HUDEP-2 (cell line): Measurements from ENCODE around the gene PDX1.

Source experiments
- DNase-seq, 76 experiments: peaks; one replicate each; lab custom pipeline; 2025; ENCODE audit not compliant: unreplicated experiment in 76 of 76; lab: John Stamatoyannopoulos, UW

Gene PDX1

GRCh38 chr13:27921961-27922882, 2.4 kb downstream of the PDX1 start:
- DNase-seq = no peak

GRCh38 chr13:27922883-27923612, 3.2 kb downstream of the PDX1 start:
- DNase-seq = no peak

DNA sequence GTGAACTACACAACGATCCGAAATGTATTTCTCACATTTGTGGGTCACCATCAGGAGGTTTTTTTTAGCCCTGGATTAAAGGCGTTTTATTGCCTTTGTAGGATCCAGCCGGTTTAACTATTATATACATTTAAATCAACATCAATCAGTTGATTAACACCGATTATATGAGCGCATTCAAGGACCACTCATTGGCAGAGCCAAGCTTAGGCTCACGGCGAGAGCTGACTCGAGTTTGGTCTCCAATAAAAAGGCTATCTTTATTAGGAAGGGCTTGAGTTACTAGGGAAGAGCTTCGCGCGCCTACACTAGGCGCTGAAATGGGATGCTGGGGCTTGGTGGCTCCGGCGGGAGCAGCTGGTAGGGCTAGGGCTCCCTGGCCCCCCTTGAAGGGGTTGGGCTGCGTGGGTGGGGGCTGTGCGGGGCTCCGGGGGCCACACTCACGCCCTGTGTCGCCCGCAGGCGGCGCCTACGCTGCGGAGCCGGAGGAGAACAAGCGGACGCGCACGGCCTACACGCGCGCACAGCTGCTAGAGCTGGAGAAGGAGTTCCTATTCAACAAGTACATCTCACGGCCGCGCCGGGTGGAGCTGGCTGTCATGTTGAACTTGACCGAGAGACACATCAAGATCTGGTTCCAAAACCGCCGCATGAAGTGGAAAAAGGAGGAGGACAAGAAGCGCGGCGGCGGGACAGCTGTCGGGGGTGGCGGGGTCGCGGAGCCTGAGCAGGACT, 4.2 kb downstream of the PDX1 start:
- no peak for DNase-seq

DNA sequence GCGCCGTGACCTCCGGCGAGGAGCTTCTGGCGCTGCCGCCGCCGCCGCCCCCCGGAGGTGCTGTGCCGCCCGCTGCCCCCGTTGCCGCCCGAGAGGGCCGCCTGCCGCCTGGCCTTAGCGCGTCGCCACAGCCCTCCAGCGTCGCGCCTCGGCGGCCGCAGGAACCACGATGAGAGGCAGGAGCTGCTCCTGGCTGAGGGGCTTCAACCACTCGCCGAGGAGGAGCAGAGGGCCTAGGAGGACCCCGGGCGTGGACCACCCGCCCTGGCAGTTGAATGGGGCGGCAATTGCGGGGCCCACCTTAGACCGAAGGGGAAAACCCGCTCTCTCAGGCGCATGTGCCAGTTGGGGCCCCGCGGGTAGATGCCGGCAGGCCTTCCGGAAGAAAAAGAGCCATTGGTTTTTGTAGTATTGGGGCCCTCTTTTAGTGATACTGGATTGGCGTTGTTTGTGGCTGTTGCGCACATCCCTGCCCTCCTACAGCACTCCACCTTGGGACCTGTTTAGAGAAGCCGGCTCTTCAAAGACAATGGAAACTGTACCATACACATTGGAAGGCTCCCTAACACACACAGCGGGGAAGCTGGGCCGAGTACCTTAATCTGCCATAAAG, 4.8 kb downstream of the PDX1 start:
- no peak for DNase-seq

GRCh38 chr13:27925220-27925991, 5.6 kb downstream of the PDX1 start:
- DNase-seq = no peak

GRCh38 chr13:27926644-27927434, 7.0 kb downstream of the PDX1 start:
- no peak for DNase-seq

- DNase-seq = no peak
Measured at GRCh38 chr13:27927444-27928352, 7.9 kb downstream of the PDX1 start.

GRCh38 chr13:27928353-27928804, 8.6 kb downstream of the PDX1 start:
- DNase-seq = no peak

DNA sequence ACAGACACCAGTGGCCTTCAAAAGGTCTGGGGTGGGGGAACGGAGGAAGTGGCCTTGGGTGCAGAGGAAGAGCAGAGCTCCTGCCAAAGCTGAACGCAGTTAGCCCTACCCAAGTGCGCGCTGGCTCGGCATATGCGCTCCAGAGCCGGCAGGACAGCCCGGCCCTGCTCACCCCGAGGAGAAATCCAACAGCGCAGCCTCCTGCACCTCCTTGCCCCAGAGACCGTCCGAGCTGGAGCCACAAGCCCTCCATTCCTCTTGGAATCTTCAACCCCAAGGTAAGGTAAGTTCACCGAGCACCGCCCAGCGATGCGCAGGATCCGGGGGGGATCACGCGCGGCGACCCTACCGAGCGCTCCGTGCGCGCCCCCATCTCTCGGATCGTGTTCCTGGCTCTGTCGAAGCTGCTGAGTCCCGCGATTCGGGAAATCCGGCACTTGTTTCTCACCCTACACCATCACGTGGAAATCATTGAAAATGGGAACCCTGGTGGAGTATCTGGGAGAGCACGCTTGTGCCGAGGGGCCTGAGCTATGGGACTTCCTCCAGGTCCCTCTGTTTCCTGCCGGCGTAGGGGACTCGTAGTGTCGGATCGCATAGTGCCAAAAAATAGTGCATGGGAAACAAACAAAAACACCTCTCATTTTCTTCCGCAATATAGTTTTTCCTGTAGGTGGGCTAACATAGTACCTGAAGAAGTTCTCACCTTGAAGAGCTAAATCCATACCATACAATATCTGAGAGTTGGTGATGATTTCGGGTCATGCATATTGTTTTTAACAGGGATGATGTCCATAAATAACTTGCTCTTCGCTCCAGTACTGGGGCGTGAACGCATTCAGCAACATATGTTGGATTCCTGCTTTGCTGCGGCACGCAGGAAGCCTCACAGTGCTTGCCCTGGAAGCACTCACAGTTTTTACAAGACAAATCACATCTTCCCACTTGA, 9.3 kb downstream of the PDX1 start:
- no peak for DNase-seq

DNA sequence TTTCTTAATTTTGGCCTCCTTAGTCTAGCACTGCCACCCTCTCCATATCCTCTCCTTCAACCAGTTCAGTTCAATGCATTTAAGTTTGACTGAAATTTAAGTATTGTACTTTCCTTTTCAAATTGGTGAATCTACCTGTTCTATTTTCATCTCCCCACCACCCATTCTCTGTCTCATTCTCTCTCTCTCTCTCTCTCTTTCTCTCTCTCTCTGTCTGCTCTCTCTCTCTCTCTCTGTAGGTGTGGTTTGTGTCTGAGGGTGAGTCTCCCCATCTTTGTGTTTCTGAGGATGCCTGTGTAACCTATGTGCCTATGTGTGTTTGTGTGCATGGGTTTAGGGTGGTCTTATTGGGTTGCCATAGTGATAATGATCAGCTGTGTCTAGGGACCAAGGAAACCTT, 10.1 kb downstream of the PDX1 start:
- DNase-seq = no peak

GRCh38 chr13:27933118-27933517, 13.3 kb downstream of the PDX1 start:
- no peak for DNase-seq

GRCh38 chr13:27933580-27934328, 14.0 kb downstream of the PDX1 start:
- no peak for DNase-seq

- no peak for DNase-seq
Measured at GRCh38 chr13:27942972-27943371, 23.2 kb downstream of the PDX1 start.

GRCh38 chr13:27952876-27953675, 33.3 kb downstream of the PDX1 start:
- DNase-seq = no peak

GRCh38 chr13:27953676-27954405, 34.0 kb downstream of the PDX1 start:
- peak in 58 of 76 experiments; percentile 3 to 69 (median 43) for DNase-seq
